ENCODE data around the gene DHX35.

GRCh38 chr20:38931984-38932383 lies 30.2 kb upstream of the DHX35 start:
- TF ChIP-seq CTCF (IDR thresholded peaks at IDR 0.05; ENCODE audit: low read depth, low read length, poor library complexity, severe bottlenecking), result no peak
- TF ChIP-seq EZH2phosphoT487 (IDR thresholded peaks at IDR 0.05; ENCODE audit: borderline replicate concordance, low read length), result no peak

Data from DOHH2 (cell line).